Nephron progenitor cell (in vitro differentiated cells): ENCODE measurements around the gene IL17D.

Experiments
- DNase-seq: peaks from one replicate; pipeline ENCODE4 v3.0.0; 2021
- H3K27ac Mint-ChIP-seq: 2 replicates; pipeline ENCODE4 v1.8.0; 2021; ENCODE audit warnings: mild to moderate bottlenecking, moderate library complexity, mixed read lengths
- H3K27me3 Mint-ChIP-seq: 2 replicates; pipeline ENCODE4 v1.8.0; 2021; ENCODE audit warnings: mild to moderate bottlenecking, low read depth, mixed read lengths; ENCODE audit not compliant: poor library complexity
- H3K36me3 Mint-ChIP-seq: 2 replicates; pipeline ENCODE4 v1.8.0; 2021; ENCODE audit warnings: low read depth, mixed read lengths
- H3K4me1 Mint-ChIP-seq: 2 replicates; pipeline ENCODE4 v1.8.0; 2021; ENCODE audit warnings: mixed read lengths
- H3K4me3 Mint-ChIP-seq: 2 replicates; pipeline ENCODE4 v1.8.0; 2021; ENCODE audit warnings: mild to moderate bottlenecking, moderate library complexity, mixed read lengths
- H3K9me3 Mint-ChIP-seq: 2 replicates; pipeline ENCODE4 v1.8.0; 2021; ENCODE audit warnings: mild to moderate bottlenecking, moderate library complexity, mixed read lengths
- TF ChIP-seq, protein P1 (sequence below): fragments of 200-600 bp; sonication (generic); IDR thresholded peaks from 2 replicates; pipeline ENCODE4 v1.5.0; 2021; ENCODE audit warnings: antibody characterized with exemption

The IL17D gene

GRCh38 chr13:20721454-20722357 lies 18.2 kb downstream of the IL17D start:
- H3K36me3 Mint-ChIP-seq = peaks cover 10% of the 10 kb centered on the region
- TF ChIP-seq, protein P1, sequence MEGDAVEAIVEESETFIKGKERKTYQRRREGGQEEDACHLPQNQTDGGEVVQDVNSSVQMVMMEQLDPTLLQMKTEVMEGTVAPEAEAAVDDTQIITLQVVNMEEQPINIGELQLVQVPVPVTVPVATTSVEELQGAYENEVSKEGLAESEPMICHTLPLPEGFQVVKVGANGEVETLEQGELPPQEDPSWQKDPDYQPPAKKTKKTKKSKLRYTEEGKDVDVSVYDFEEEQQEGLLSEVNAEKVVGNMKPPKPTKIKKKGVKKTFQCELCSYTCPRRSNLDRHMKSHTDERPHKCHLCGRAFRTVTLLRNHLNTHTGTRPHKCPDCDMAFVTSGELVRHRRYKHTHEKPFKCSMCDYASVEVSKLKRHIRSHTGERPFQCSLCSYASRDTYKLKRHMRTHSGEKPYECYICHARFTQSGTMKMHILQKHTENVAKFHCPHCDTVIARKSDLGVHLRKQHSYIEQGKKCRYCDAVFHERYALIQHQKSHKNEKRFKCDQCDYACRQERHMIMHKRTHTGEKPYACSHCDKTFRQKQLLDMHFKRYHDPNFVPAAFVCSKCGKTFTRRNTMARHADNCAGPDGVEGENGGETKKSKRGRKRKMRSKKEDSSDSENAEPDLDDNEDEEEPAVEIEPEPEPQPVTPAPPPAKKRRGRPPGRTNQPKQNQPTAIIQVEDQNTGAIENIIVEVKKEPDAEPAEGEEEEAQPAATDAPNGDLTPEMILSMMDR = no peak
- H3K9me3 Mint-ChIP-seq = no peaks in the 10 kb centered on the region
- H3K4me1 Mint-ChIP-seq = peaks cover 7% of the 10 kb centered on the region
- peak; percentile 35 for DNase-seq
- H3K4me3 Mint-ChIP-seq = peak overlapping the region; percentile 47
- H3K27ac Mint-ChIP-seq = no peak overlapping the region
- H3K27me3 Mint-ChIP-seq = peaks cover 6% of the 10 kb centered on the region

DNA sequence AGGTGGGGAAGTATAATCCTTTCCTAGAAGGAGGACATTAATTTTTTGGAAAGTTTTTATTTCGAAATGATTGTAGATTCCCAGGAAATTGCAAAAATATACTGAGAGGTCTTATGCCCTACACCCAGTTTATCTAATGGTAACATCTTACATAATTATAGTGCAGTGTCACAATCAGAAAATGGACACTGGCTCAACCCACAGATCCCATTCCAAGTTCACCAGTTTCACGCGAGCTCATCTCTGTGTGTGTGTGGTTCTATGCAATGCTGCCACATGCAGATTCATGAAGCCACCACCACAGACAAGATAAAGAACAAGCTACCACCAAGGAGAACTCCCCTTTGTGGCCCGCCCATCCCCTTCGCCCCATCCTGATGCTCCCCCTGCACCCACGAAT lies 24.4 kb downstream of the IL17D start:
- H3K4me3 Mint-ChIP-seq = no peak overlapping the region
- TF ChIP-seq, protein P1 = no peak
- DNase-seq = no peak
- H3K4me1 Mint-ChIP-seq = no peaks in the 10 kb centered on the region
- H3K27me3 Mint-ChIP-seq = no peaks in the 10 kb centered on the region
- H3K9me3 Mint-ChIP-seq = no peaks in the 10 kb centered on the region
- no peak overlapping the region for H3K27ac Mint-ChIP-seq
- H3K36me3 Mint-ChIP-seq = peaks cover 28% of the 10 kb centered on the region

- TF ChIP-seq, protein P1 = no peak
- no peaks in the 10 kb centered on the region for H3K27me3 Mint-ChIP-seq
Observed at GRCh38 chr13:20728579-20729311, 25.2 kb downstream of the IL17D start.

DNA sequence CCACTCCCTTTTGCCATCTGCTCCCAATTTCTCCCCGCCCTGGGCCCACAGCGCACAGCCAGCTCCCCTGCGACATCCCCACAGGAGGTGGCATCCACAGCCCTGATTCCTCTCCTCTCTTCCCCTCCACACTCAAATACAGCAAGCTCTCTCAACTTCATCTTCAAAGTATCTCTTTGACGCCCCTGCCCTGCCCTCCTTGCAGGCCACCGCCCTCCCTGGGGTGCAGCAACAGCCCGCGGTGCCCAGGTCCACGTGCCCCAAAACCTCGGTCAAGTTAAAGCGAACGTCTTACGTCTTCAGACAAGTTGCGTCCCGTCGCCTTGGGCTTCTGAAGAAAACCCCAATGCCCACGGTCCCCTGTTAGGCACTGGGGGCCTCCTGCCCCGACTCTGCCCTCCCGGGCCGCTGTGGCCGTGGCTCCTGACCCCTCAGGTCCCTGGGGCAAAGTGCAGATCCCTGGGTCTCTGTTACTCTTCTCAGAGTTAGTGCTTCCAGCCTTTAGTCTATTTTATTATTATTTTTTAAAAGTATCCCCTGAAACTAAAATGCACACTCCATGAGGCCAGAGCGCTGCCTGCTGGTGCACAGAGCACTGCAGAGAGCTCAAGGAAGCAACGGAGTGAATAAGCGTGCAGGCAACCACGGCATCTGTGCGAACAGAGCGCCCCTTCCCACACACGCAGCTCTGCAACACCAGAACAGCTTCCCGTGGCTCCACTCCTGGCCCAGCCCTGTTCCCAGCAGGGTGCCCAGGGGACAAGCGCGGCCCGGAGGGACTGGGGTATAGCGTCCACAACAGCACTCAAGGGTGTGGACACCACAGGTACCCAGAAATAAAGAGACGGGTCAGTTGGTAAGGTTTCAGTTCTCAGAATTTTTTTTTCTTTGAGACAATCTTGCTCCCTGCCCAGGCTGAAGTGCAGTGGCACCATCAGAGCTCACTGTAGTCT lies 26.4 kb downstream of the IL17D start:
- no peaks in the 10 kb centered on the region for H3K4me1 Mint-ChIP-seq
- peaks cover 28% of the 10 kb centered on the region for H3K36me3 Mint-ChIP-seq
- H3K27ac Mint-ChIP-seq = no peak overlapping the region

More at GRCh38 chr13:20728579-20729311, 25.2 kb downstream of the IL17D start:
- DNase-seq = no peak
- no peak overlapping the region for H3K4me3 Mint-ChIP-seq
- H3K9me3 Mint-ChIP-seq = no peaks in the 10 kb centered on the region
- peaks cover 28% of the 10 kb centered on the region for H3K36me3 Mint-ChIP-seq
- peak overlapping the region; percentile 62 for H3K27ac Mint-ChIP-seq
- H3K4me1 Mint-ChIP-seq = no peaks in the 10 kb centered on the region

DNA sequence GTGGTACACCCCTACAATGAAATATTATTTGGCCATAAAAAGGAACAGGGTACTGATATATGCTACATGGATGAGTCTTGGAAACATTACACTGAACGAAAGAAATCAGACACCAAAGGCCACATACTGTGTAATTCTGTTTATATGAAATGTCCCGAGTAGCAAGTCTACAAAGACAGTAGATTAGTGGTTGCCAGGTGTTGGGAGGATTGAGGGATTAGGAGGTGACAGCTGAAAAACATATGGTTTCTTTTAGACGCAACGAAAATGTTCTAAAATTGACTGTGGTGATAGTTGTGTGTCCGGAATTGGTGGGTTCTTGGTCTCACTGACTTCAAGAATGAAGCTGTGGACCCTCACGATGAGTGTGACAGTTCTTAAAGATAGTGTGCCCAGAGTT lies 35.1 kb downstream of the IL17D start:
- no peak overlapping the region for H3K27ac Mint-ChIP-seq
- no peak overlapping the region for H3K4me3 Mint-ChIP-seq
- H3K27me3 Mint-ChIP-seq = peaks cover 5% of the 10 kb centered on the region
- no peaks in the 10 kb centered on the region for H3K4me1 Mint-ChIP-seq
- TF ChIP-seq, protein P1 = no peak
- no peak for DNase-seq
- peaks cover 49% of the 10 kb centered on the region for H3K36me3 Mint-ChIP-seq
- peaks cover 19% of the 10 kb centered on the region for H3K9me3 Mint-ChIP-seq

More for the DNA sequence above, 26.4 kb downstream of the IL17D start:
- H3K9me3 Mint-ChIP-seq = no peaks in the 10 kb centered on the region
- peaks cover 1% of the 10 kb centered on the region for H3K27me3 Mint-ChIP-seq
- TF ChIP-seq, protein P1 = no peak
- DNase-seq = no peak
- H3K4me3 Mint-ChIP-seq = no peak overlapping the region
